ENCODE measurements around the gene LMOD1.
"Not testable (repeated sequence)": the region's sequence is repeated elsewhere in the genome, so short reads cannot be mapped to it uniquely, and the experiment has no call there.

The LMOD1 gene

GRCh38 chr1:201946224-201946908 is at the start of gene LMOD1:
LMOD1 (minus strand) TSS chr1:201946548; CDS start chr1:201946340, 208 bp downstream.
- no peak for DNase-seq

GRCh38 chr1:201990427-201990826 is 44.1 kb upstream of the LMOD1 start:
- DNase-seq: no peak

- no peak for DNase-seq
Measured at GRCh38 chr1:201989354-201990128, 43.2 kb upstream of the LMOD1 start.

GRCh38 chr1:201988601-201989000 is 42.3 kb upstream of the LMOD1 start:
- DNase-seq: no peak

- DNase-seq: no peak
Measured at GRCh38 chr1:201985355-201985754, 39.0 kb upstream of the LMOD1 start.

- no peak for DNase-seq
Measured at GRCh38 chr1:201984446-201984845, 38.1 kb upstream of the LMOD1 start.

- no peak for DNase-seq
Measured at GRCh38 chr1:201983380-201983805, 37.0 kb upstream of the LMOD1 start.

GRCh38 chr1:201982623-201983379 is 36.5 kb upstream of the LMOD1 start, which contains the start of gene RNPEP:
RNPEP (plus strand) TSS chr1:201982648; CDS start chr1:201982667, 19 bp downstream.
- peak; percentile 53 to 86 for DNase-seq

GRCh38 chr1:201982082-201982622 is 35.8 kb upstream of the LMOD1 start:
- no peak for DNase-seq

GRCh38 chr1:201970334-201971159 is 24.2 kb upstream of the LMOD1 start:
- DNase-seq: peak in 1 of 2 experiments; percentile 39

- DNase-seq: no peak
Measured at GRCh38 chr1:201968202-201968925, 22.0 kb upstream of the LMOD1 start.

GRCh38 chr1:201966171-201966570 is 19.8 kb upstream of the LMOD1 start:
- no peak for DNase-seq

- DNase-seq: no peak
Measured at GRCh38 chr1:201964261-201964660, 17.9 kb upstream of the LMOD1 start.

- DNase-seq: not testable (repeated sequence)
Measured at GRCh38 chr1:201962382-201962781, 16.0 kb upstream of the LMOD1 start.

GRCh38 chr1:201958348-201958747 is 12.0 kb upstream of the LMOD1 start:
- no peak for DNase-seq

- DNase-seq: no peak
Measured at GRCh38 chr1:201955729-201956143, 9.4 kb upstream of the LMOD1 start.

GRCh38 chr1:201955009-201955728 is 8.8 kb upstream of the LMOD1 start, which contains the start of gene TIMM17A:
TIMM17A (plus strand) TSS chr1:201955503; CDS start chr1:201955527, 24 bp downstream.
- peak; percentile 98 to 99 for DNase-seq

- no peak for DNase-seq
Measured at GRCh38 chr1:201954263-201955008, 8.1 kb upstream of the LMOD1 start.

- DNase-seq: no peak
Measured at GRCh38 chr1:201949491-201949890, 3.1 kb upstream of the LMOD1 start.

- DNase-seq: no peak
Measured at GRCh38 chr1:201947697-201948008, 1.3 kb upstream of the LMOD1 start.
